WTC11 (cell line): ENCODE results near the gene VEPH1. TPM values are rescaled to one million over a fixed set of nuclear protein-coding genes. Genes with fewer than 3 reads are reported as not detected.

ENCODE experiments used
- ELF4 ChIP-seq: sonication (generic); formaldehyde crosslinking; IDR thresholded peaks from 2 replicates; pipeline ENCODE4 v1.8.1; 2022; ENCODE audit warnings: low read depth, mild to moderate bottlenecking, moderate library complexity, missing genetic modification reagents
- EMX1 ChIP-seq: fragments of 250-450 bp; sonication (Bioruptor Pico); IDR thresholded peaks from 2 replicates; pipeline ENCODE4 v1.8.0; 2021; ENCODE audit warnings: mild to moderate bottlenecking
- GABPB1 ChIP-seq: sonication (generic); formaldehyde crosslinking; IDR thresholded peaks from 2 replicates; pipeline ENCODE4 v1.8.1; 2023; ENCODE audit warnings: mild to moderate bottlenecking, missing genetic modification reagents
- GTF2I ChIP-seq: fragments of 250-450 bp; sonication (Bioruptor Pico); conservative IDR thresholded peaks from 2 replicates; pipeline ENCODE4 v1.4.0; 2021; ENCODE audit warnings: mild to moderate bottlenecking
- IRF2 ChIP-seq: sonication (generic); formaldehyde crosslinking; IDR thresholded peaks from 2 replicates; pipeline ENCODE4 v1.8.0; 2022; ENCODE audit warnings: low read depth, missing genetic modification reagents, borderline replicate concordance
- NR1H2 ChIP-seq: sonication (generic); formaldehyde crosslinking; IDR thresholded peaks from 2 replicates; pipeline ENCODE4 v1.9.0; 2021; ENCODE audit warnings: mild to moderate bottlenecking, moderate library complexity, missing genetic modification reagents
- PRRX2 ChIP-seq: fragments of 250-450 bp; sonication (Bioruptor Pico); IDR thresholded peaks from 2 replicates; pipeline ENCODE4 v1.8.0; 2021; ENCODE audit warnings: mild to moderate bottlenecking
- SP1 ChIP-seq: sonication (generic); formaldehyde crosslinking; conservative IDR thresholded peaks from 2 replicates; pipeline ENCODE4 v1.8.1; 2022; ENCODE audit warnings: missing genetic modification reagents
- TEAD4 ChIP-seq: sonication (generic); formaldehyde crosslinking; IDR thresholded peaks from 2 replicates; pipeline ENCODE4 v1.8.0; 2022; ENCODE audit warnings: mild to moderate bottlenecking, missing genetic modification reagents
- ZNF219 ChIP-seq: sonication (generic); formaldehyde crosslinking; IDR thresholded peaks from 2 replicates; pipeline ENCODE4 v1.8.0; 2023; ENCODE audit warnings: missing genetic modification reagents, mild to moderate bottlenecking, borderline replicate concordance
- ZNF263 ChIP-seq: sonication (generic); formaldehyde crosslinking; IDR thresholded peaks from 2 replicates; pipeline ENCODE4 v1.8.1; 2022; ENCODE audit warnings: low read depth, mild to moderate bottlenecking, moderate library complexity, missing genetic modification reagents
- ZNF396 ChIP-seq: fragments of 250-450 bp; sonication (Bioruptor Pico); IDR thresholded peaks from 2 replicates; pipeline ENCODE4 v1.8.0; 2021; ENCODE audit warnings: mild to moderate bottlenecking, moderate library complexity, borderline replicate concordance
- total RNA-seq: library from RNA; stranded (reverse); gene quantifications from 3 replicates; pipeline ENCODE4 v1.2.3, GENCODE V29; 2021
- TF ChIP-seq, protein P1 (sequence below): sonication (generic); formaldehyde crosslinking; IDR thresholded peaks from 2 replicates; pipeline ENCODE4 v1.8.1; 2023; ENCODE audit warnings: mild to moderate bottlenecking, moderate library complexity, missing genetic modification reagents
- TF ChIP-seq, protein P2 (sequence below): sonication (generic); formaldehyde crosslinking; IDR thresholded peaks from 2 replicates; pipeline ENCODE4 v1.8.0; 2022; ENCODE audit warnings: mild to moderate bottlenecking, missing genetic modification reagents
- TF ChIP-seq, protein P3 (sequence below): sonication (generic); formaldehyde crosslinking; IDR thresholded peaks from 2 replicates; pipeline ENCODE4 v1.8.0; 2023; ENCODE audit warnings: missing genetic modification reagents
- TF ChIP-seq, protein P4 (sequence below): fragments of 250-450 bp; sonication (Bioruptor Pico); IDR thresholded peaks from 2 replicates; pipeline ENCODE4 v1.9.0; 2021; ENCODE audit warnings: mild to moderate bottlenecking
- TF ChIP-seq, protein P5 (sequence below): sonication (generic); formaldehyde crosslinking; IDR thresholded peaks from 2 replicates; pipeline ENCODE4 v1.8.1; 2023; ENCODE audit warnings: mild to moderate bottlenecking, missing genetic modification reagents
- TF ChIP-seq, protein P6 (sequence below): fragments of 250-450 bp; sonication (Bioruptor Pico); IDR thresholded peaks from 2 replicates; pipeline ENCODE4 v1.8.0; 2021; ENCODE audit warnings: mild to moderate bottlenecking
- TF ChIP-seq, protein P7 (sequence below): fragments of 200-600 bp; IDR thresholded peaks from 2 replicates; pipeline ENCODE4 v1.8.0; 2022; ENCODE audit warnings: antibody characterized with exemption
- TF ChIP-seq, protein P8 (sequence below): sonication (generic); formaldehyde crosslinking; IDR thresholded peaks from 2 replicates; pipeline ENCODE4 v1.8.1; 2022; ENCODE audit warnings: low read depth, missing genetic modification reagents, borderline replicate concordance
- TF ChIP-seq, protein P9 (sequence below): fragments of 250-450 bp; sonication (Bioruptor Pico); IDR thresholded peaks from 2 replicates; pipeline ENCODE4 v1.9.0; 2021; ENCODE audit warnings: mild to moderate bottlenecking, borderline replicate concordance

The VEPH1 gene
- total RNA-seq, 1 experiment from 2014 or later = 10.8 TPM

DNA sequence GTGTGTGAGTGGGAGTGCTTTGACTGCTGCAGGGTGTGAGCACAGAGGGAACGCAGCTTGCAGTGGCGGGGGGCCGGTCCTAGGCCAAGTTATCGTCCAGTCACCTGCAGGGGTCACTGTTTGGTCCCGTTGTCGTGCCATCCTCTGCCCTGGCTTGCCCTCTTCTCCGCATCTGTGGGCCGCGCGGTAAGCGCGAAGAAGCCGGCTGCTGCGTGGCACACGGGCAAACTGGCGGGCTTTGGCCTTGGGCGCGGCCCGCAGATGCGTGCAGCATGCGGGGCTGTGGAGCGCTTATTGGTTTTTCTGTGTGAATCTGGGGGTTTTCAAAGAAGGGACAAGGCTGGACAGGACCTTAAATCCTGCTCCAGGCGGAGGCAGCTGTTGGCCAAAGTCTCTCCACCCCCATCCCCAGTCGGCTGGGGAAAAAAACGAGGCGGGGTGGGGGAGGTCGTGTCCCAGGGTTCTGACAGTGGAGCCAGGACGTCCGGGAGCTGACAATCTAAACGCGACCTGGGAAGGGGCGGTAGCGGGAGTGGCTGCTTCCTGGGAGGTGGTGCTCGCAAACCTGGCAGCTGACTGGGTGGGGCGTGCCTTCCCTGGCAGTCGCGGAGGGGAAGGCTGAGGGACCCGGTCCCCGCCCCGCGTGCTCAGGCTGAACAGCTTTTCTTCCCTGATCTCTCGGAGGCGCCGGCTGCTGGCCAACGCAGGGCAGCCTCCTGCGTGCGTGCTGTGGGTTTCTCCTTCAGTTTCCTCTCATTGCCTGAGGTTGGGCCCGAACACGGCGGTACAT is 39.7 kb upstream of the VEPH1 start (continued):
- TF ChIP-seq, protein P1, sequence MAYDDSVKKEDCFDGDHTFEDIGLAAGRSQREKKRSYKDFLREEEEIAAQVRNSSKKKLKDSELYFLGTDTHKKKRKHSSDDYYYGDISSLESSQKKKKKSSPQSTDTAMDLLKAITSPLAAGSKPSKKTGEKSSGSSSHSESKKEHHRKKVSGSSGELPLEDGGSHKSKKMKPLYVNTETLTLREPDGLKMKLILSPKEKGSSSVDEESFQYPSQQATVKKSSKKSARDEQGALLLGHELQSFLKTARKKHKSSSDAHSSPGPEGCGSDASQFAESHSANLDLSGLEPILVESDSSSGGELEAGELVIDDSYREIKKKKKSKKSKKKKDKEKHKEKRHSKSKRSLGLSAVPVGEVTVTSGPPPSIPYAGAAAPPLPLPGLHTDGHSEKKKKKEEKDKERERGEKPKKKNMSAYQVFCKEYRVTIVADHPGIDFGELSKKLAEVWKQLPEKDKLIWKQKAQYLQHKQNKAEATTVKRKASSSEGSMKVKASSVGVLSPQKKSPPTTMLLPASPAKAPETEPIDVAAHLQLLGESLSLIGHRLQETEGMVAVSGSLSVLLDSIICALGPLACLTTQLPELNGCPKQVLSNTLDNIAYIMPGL = peak; percentile 92
- TF ChIP-seq EMX1 (CRISPR knock-in tag) = no peak
- TF ChIP-seq SP1 (CRISPR knock-in tag) = no peak
- TF ChIP-seq, protein P2, sequence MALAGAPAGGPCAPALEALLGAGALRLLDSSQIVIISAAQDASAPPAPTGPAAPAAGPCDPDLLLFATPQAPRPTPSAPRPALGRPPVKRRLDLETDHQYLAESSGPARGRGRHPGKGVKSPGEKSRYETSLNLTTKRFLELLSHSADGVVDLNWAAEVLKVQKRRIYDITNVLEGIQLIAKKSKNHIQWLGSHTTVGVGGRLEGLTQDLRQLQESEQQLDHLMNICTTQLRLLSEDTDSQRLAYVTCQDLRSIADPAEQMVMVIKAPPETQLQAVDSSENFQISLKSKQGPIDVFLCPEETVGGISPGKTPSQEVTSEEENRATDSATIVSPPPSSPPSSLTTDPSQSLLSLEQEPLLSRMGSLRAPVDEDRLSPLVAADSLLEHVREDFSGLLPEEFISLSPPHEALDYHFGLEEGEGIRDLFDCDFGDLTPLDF (CRISPR knock-in tag) = no peak
- TF ChIP-seq, protein P3, sequence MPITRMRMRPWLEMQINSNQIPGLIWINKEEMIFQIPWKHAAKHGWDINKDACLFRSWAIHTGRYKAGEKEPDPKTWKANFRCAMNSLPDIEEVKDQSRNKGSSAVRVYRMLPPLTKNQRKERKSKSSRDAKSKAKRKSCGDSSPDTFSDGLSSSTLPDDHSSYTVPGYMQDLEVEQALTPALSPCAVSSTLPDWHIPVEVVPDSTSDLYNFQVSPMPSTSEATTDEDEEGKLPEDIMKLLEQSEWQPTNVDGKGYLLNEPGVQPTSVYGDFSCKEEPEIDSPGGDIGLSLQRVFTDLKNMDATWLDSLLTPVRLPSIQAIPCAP (CRISPR knock-in tag) = no peak
- no peak for TF ChIP-seq ZNF396
- TF ChIP-seq, protein P4, sequence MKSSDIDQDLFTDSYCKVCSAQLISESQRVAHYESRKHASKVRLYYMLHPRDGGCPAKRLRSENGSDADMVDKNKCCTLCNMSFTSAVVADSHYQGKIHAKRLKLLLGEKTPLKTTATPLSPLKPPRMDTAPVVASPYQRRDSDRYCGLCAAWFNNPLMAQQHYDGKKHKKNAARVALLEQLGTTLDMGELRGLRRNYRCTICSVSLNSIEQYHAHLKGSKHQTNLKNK (CRISPR knock-in tag) = no peak
- no peak for TF ChIP-seq IRF2 (CRISPR knock-in tag)
- TF ChIP-seq, protein P5, sequence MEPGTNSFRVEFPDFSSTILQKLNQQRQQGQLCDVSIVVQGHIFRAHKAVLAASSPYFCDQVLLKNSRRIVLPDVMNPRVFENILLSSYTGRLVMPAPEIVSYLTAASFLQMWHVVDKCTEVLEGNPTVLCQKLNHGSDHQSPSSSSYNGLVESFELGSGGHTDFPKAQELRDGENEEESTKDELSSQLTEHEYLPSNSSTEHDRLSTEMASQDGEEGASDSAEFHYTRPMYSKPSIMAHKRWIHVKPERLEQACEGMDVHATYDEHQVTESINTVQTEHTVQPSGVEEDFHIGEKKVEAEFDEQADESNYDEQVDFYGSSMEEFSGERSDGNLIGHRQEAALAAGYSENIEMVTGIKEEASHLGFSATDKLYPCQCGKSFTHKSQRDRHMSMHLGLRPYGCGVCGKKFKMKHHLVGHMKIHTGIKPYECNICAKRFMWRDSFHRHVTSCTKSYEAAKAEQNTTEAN (CRISPR knock-in tag) = no peak
- no peak for TF ChIP-seq ZNF263
- TF ChIP-seq ZNF219 (CRISPR knock-in tag) = no peak
- TF ChIP-seq, protein P6, sequence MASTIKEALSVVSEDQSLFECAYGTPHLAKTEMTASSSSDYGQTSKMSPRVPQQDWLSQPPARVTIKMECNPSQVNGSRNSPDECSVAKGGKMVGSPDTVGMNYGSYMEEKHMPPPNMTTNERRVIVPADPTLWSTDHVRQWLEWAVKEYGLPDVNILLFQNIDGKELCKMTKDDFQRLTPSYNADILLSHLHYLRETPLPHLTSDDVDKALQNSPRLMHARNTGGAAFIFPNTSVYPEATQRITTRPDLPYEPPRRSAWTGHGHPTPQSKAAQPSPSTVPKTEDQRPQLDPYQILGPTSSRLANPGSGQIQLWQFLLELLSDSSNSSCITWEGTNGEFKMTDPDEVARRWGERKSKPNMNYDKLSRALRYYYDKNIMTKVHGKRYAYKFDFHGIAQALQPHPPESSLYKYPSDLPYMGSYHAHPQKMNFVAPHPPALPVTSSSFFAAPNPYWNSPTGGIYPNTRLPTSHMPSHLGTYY (CRISPR knock-in tag) = no peak
- TF ChIP-seq TEAD4 (CRISPR knock-in tag) = no peak
- TF ChIP-seq, protein P7, sequence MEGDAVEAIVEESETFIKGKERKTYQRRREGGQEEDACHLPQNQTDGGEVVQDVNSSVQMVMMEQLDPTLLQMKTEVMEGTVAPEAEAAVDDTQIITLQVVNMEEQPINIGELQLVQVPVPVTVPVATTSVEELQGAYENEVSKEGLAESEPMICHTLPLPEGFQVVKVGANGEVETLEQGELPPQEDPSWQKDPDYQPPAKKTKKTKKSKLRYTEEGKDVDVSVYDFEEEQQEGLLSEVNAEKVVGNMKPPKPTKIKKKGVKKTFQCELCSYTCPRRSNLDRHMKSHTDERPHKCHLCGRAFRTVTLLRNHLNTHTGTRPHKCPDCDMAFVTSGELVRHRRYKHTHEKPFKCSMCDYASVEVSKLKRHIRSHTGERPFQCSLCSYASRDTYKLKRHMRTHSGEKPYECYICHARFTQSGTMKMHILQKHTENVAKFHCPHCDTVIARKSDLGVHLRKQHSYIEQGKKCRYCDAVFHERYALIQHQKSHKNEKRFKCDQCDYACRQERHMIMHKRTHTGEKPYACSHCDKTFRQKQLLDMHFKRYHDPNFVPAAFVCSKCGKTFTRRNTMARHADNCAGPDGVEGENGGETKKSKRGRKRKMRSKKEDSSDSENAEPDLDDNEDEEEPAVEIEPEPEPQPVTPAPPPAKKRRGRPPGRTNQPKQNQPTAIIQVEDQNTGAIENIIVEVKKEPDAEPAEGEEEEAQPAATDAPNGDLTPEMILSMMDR = 0 out of 2 replicates have a peak, but pooled peaks have one; percentile 23
- TF ChIP-seq, protein P8, sequence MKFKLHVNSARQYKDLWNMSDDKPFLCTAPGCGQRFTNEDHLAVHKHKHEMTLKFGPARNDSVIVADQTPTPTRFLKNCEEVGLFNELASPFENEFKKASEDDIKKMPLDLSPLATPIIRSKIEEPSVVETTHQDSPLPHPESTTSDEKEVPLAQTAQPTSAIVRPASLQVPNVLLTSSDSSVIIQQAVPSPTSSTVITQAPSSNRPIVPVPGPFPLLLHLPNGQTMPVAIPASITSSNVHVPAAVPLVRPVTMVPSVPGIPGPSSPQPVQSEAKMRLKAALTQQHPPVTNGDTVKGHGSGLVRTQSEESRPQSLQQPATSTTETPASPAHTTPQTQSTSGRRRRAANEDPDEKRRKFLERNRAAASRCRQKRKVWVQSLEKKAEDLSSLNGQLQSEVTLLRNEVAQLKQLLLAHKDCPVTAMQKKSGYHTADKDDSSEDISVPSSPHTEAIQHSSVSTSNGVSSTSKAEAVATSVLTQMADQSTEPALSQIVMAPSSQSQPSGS (CRISPR knock-in tag) = no peak
- TF ChIP-seq, protein P9, sequence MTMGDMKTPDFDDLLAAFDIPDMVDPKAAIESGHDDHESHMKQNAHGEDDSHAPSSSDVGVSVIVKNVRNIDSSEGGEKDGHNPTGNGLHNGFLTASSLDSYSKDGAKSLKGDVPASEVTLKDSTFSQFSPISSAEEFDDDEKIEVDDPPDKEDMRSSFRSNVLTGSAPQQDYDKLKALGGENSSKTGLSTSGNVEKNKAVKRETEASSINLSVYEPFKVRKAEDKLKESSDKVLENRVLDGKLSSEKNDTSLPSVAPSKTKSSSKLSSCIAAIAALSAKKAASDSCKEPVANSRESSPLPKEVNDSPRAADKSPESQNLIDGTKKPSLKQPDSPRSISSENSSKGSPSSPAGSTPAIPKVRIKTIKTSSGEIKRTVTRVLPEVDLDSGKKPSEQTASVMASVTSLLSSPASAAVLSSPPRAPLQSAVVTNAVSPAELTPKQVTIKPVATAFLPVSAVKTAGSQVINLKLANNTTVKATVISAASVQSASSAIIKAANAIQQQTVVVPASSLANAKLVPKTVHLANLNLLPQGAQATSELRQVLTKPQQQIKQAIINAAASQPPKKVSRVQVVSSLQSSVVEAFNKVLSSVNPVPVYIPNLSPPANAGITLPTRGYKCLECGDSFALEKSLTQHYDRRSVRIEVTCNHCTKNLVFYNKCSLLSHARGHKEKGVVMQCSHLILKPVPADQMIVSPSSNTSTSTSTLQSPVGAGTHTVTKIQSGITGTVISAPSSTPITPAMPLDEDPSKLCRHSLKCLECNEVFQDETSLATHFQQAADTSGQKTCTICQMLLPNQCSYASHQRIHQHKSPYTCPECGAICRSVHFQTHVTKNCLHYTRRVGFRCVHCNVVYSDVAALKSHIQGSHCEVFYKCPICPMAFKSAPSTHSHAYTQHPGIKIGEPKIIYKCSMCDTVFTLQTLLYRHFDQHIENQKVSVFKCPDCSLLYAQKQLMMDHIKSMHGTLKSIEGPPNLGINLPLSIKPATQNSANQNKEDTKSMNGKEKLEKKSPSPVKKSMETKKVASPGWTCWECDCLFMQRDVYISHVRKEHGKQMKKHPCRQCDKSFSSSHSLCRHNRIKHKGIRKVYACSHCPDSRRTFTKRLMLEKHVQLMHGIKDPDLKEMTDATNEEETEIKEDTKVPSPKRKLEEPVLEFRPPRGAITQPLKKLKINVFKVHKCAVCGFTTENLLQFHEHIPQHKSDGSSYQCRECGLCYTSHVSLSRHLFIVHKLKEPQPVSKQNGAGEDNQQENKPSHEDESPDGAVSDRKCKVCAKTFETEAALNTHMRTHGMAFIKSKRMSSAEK (CRISPR knock-in tag) = no peak
- no peak for TF ChIP-seq GTF2I (CRISPR knock-in tag)
- TF ChIP-seq GABPB1 (CRISPR knock-in tag) = no peak
- no peak for TF ChIP-seq PRRX2 (CRISPR knock-in tag)
- TF ChIP-seq NR1H2 (CRISPR knock-in tag) = 0 out of 2 replicates have a peak, but pooled peaks have one; percentile 16
- TF ChIP-seq ELF4 (CRISPR knock-in tag) = no peak
